SK-N-SH (cell line): ENCODE measurements around the gene SEC62.

ENCODE experiments used
- SMC3 ChIP-seq: IDR thresholded peaks from 2 replicates; pipeline ENCODE4 v1.6.1; 2012; ENCODE audit warnings: low read depth, low read length, improper control_type of control experiment
- TAF1 ChIP-seq: IDR thresholded peaks from 2 replicates; pipeline ENCODE4 v1.6.1; 2012; ENCODE audit warnings: low read depth, mild to moderate bottlenecking, low read length, moderate library complexity, borderline replicate concordance
- TF ChIP-seq, protein P1 (sequence below): fragments of 200-600 bp; sonication (generic); IDR thresholded peaks from 2 replicates; pipeline ENCODE4 v1.6.1; 2017; ENCODE audit warnings: antibody characterized with exemption, mild to moderate bottlenecking, moderate library complexity

DNA sequence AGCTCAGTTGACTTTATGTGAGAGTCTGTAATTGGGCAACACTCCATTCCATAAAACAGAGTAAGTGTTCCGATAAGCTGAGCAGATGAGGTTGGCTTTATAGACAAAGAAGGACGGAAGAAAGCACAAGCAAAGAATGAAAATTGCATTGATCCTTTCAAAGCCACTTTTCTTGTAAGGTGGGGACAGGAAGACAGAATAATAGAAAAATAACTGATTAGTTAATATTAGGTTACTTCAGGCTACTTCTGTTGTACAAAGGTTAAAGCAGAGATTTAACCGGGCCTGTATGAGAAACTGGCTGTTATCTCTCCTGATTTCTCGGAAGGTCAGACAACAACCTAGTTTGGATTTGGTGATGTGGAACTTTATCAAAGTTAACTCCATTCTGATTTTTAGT lies 55.7 kb downstream of the SEC62 start:
- TF ChIP-seq, protein P1, sequence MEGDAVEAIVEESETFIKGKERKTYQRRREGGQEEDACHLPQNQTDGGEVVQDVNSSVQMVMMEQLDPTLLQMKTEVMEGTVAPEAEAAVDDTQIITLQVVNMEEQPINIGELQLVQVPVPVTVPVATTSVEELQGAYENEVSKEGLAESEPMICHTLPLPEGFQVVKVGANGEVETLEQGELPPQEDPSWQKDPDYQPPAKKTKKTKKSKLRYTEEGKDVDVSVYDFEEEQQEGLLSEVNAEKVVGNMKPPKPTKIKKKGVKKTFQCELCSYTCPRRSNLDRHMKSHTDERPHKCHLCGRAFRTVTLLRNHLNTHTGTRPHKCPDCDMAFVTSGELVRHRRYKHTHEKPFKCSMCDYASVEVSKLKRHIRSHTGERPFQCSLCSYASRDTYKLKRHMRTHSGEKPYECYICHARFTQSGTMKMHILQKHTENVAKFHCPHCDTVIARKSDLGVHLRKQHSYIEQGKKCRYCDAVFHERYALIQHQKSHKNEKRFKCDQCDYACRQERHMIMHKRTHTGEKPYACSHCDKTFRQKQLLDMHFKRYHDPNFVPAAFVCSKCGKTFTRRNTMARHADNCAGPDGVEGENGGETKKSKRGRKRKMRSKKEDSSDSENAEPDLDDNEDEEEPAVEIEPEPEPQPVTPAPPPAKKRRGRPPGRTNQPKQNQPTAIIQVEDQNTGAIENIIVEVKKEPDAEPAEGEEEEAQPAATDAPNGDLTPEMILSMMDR = no peak
- TF ChIP-seq TAF1 (no peak), SMC3 (no peak)
